Posterior cingulate gyrus (tissue), 11 donors: ENCODE measurements around the gene GBE1.

Experiments
- DNase-seq, 10 donors: peaks; one replicate each; pipeline versions ENCODE4 v3.0.0 to v3.0.0-alpha.2; 2020 to 2021; ENCODE audit warnings: mixed read lengths in 3 of 10
- intact Hi-C: fragments of 100-400 bp; cut with DNase I; formaldehyde crosslinking; loops from one replicate; pipeline ENCODE4 v1.15.1; 2023

GBE1 gene

GRCh38 chr3:81443958-81444357 is 317.5 kb downstream of the GBE1 start:
- intact Hi-C loops = no loop called here
- DNase-seq = no peak

- no peak for DNase-seq
- intact Hi-C loops = no loop called here
These were observed 318.0 kb downstream of the GBE1 start for GRCh38 chr3:81443457-81443782.

- no peak for DNase-seq
- intact Hi-C loops = no loop called here
These were observed 318.5 kb downstream of the GBE1 start for GRCh38 chr3:81442758-81443456.

GRCh38 chr3:81440661-81441060 is 320.8 kb downstream of the GBE1 start:
- intact Hi-C loops = no loop called here
- no peak for DNase-seq
